Measurements from ENCODE around the gene CCDC93.

DNA sequence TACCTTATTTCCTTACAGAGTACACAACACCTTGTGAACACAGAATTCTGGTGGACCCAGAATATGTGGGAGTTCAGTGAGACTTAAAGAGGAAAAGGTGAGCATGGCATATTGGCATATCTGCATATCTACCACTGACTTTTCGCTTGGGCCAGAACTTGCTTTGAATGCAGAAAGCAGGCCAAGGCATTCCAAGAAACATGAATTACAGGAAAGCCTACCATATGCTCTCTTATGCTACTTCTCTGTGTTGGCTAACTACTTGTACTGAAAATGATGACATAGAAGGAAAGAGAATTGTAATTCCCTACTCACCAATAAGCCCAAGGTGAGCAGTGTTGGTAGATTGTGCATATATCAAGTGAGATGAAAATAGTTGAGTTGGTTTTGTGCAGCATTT lies 31.4 kb upstream of the CCDC93 start:
- TF ChIP-seq, protein P1, sequence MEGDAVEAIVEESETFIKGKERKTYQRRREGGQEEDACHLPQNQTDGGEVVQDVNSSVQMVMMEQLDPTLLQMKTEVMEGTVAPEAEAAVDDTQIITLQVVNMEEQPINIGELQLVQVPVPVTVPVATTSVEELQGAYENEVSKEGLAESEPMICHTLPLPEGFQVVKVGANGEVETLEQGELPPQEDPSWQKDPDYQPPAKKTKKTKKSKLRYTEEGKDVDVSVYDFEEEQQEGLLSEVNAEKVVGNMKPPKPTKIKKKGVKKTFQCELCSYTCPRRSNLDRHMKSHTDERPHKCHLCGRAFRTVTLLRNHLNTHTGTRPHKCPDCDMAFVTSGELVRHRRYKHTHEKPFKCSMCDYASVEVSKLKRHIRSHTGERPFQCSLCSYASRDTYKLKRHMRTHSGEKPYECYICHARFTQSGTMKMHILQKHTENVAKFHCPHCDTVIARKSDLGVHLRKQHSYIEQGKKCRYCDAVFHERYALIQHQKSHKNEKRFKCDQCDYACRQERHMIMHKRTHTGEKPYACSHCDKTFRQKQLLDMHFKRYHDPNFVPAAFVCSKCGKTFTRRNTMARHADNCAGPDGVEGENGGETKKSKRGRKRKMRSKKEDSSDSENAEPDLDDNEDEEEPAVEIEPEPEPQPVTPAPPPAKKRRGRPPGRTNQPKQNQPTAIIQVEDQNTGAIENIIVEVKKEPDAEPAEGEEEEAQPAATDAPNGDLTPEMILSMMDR (IDR thresholded peaks at IDR 0.05), result no peak
- no peak for TF ChIP-seq SIN3A (IDR thresholded peaks at IDR 0.05; ENCODE audit: borderline replicate concordance, insufficient read depth, low read depth, low read length)
- no peak for TF ChIP-seq POLR2AphosphoS5 (IDR thresholded peaks at IDR 0.05; ENCODE audit: low read depth, low read length)
- TF ChIP-seq, protein P2, sequence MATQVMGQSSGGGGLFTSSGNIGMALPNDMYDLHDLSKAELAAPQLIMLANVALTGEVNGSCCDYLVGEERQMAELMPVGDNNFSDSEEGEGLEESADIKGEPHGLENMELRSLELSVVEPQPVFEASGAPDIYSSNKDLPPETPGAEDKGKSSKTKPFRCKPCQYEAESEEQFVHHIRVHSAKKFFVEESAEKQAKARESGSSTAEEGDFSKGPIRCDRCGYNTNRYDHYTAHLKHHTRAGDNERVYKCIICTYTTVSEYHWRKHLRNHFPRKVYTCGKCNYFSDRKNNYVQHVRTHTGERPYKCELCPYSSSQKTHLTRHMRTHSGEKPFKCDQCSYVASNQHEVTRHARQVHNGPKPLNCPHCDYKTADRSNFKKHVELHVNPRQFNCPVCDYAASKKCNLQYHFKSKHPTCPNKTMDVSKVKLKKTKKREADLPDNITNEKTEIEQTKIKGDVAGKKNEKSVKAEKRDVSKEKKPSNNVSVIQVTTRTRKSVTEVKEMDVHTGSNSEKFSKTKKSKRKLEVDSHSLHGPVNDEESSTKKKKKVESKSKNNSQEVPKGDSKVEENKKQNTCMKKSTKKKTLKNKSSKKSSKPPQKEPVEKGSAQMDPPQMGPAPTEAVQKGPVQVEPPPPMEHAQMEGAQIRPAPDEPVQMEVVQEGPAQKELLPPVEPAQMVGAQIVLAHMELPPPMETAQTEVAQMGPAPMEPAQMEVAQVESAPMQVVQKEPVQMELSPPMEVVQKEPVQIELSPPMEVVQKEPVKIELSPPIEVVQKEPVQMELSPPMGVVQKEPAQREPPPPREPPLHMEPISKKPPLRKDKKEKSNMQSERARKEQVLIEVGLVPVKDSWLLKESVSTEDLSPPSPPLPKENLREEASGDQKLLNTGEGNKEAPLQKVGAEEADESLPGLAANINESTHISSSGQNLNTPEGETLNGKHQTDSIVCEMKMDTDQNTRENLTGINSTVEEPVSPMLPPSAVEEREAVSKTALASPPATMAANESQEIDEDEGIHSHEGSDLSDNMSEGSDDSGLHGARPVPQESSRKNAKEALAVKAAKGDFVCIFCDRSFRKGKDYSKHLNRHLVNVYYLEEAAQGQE (IDR thresholded peaks at IDR 0.05; ENCODE audit: insufficient read depth in 1 of 2, low read depth in 2 of 2, low read length in 1 of 2), result no peak
